Activated B cell treated with CpG ODN at 0.5 μM for 24 hours (primary cell): Measurements from ENCODE around the gene IRF5. TPM values are rescaled to one million over a fixed set of nuclear protein-coding genes. Genes with fewer than 3 reads are reported as not detected.

Experiments used
- ATAC-seq: fragments of 200-7000 bp; cut with Tn5 transposase; one replicate; pipeline ENCODE4 v1.10.0; 2021; ENCODE audit warnings: low read depth, mild to moderate bottlenecking, moderate library complexity
- CTCF ChIA-PET: fragments of 350-600 bp; sonication (Branson Sonifier 250); formaldehyde crosslinking; loops from one replicate; lab custom pipeline; 2021; ENCODE audit warnings: antibody characterized with exemption; lab: Charles Lee
- POLR2A ChIA-PET: fragments of 350-600 bp; sonication (Branson Sonifier 250); formaldehyde crosslinking; loops from one replicate; lab custom pipeline; 2021; ENCODE audit warnings: antibody characterized with exemption; lab: Charles Lee
- DNase-seq: peaks from one replicate; pipeline ENCODE4 v3.0.0; 2022
- H3K27ac Mint-ChIP-seq: one replicate; pipeline ENCODE4 v1.8.0; 2020; ENCODE audit warnings: mixed read lengths
- H3K27me3 Mint-ChIP-seq: one replicate; pipeline ENCODE4 v1.8.0; 2021; ENCODE audit warnings: mixed read lengths
- H3K36me3 Mint-ChIP-seq: one replicate; pipeline ENCODE4 v1.8.0; 2021; ENCODE audit warnings: low read depth, mixed read lengths
- H3K4me1 Mint-ChIP-seq: one replicate; pipeline ENCODE4 v1.8.0; 2021; ENCODE audit warnings: mixed read lengths
- H3K4me3 Mint-ChIP-seq: one replicate; pipeline ENCODE4 v1.8.0; 2020; ENCODE audit warnings: mild to moderate bottlenecking, mixed read lengths
- H3K9me3 Mint-ChIP-seq: one replicate; pipeline ENCODE4 v1.8.0; 2020; ENCODE audit warnings: mixed read lengths
- intact Hi-C: fragments of 100-400 bp; cut with micrococcal nuclease; formaldehyde crosslinking; loops from one replicate; pipeline ENCODE4 v1.15.1; 2024
- total RNA-seq: library from RNA; stranded (reverse); gene quantifications from 2 replicates; pipeline ENCODE4 v1.2.3, GENCODE V29; 2022
- TF ChIP-seq, protein P1 (sequence below): fragments of 200-600 bp; IDR thresholded peaks from one replicate; pipeline ENCODE4 v1.8.0; 2022; ENCODE audit warnings: antibody characterized with exemption, mild to moderate bottlenecking

Gene IRF5
- total RNA-seq, 1 donor from 2014 or later, result 164 TPM

DNA sequence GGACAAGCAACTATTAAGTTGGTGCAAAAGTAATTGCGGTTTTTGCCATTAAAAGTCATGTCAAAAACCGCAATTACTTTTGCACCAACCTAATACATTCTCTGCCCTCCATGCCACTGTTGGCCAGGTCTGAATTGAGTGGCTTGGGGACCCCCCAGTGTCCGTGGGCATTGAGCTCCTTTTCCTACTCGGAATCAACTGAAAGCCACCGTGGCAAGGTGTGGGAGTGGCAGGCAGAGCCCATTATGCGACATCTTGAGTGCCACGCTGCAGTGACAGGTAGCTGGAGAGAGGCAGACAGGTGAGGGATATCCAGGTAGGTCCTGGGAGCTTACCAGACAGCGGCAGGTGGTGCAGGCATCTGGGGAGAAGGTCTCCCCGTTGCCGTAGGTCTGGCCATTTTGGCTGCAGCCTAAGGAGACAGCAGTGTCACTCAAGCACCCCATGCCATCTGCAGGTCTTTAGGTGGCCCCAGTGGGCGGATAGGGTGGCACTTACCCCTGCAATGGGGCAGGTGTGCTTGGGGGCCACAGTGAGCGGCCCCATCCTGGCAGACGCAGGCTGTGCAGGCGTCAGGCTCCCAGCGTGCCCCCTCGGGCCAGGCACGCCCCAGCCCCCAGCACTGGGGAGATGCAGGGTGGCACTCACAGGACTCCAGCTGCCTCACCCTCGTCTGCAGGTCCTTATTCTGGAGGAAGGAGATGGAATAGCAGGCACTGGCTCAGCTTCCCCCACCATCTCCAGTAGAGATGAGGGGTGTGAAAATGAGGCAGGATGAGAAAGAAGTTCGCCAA lies 30.8 kb upstream of the IRF5 start:
- H3K9me3 Mint-ChIP-seq, result no peaks in the 10 kb centered on the region
- DNase-seq (no peak), ATAC-seq (no peak)
- POLR2A ChIA-PET, result no interaction called here
- TF ChIP-seq, protein P1, sequence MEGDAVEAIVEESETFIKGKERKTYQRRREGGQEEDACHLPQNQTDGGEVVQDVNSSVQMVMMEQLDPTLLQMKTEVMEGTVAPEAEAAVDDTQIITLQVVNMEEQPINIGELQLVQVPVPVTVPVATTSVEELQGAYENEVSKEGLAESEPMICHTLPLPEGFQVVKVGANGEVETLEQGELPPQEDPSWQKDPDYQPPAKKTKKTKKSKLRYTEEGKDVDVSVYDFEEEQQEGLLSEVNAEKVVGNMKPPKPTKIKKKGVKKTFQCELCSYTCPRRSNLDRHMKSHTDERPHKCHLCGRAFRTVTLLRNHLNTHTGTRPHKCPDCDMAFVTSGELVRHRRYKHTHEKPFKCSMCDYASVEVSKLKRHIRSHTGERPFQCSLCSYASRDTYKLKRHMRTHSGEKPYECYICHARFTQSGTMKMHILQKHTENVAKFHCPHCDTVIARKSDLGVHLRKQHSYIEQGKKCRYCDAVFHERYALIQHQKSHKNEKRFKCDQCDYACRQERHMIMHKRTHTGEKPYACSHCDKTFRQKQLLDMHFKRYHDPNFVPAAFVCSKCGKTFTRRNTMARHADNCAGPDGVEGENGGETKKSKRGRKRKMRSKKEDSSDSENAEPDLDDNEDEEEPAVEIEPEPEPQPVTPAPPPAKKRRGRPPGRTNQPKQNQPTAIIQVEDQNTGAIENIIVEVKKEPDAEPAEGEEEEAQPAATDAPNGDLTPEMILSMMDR, result no peak
- CTCF ChIA-PET, result no interaction called here
- intact Hi-C loops, result loop anchor here (10.0 kb wide), 2 partner anchors 368 to 568 kb away; no protein-coding TSS in a partner anchor
- peaks cover 15% of the 10 kb centered on the region for H3K4me1 Mint-ChIP-seq
- no peak overlapping the region for H3K27ac Mint-ChIP-seq
- peaks cover 19% of the 10 kb centered on the region for H3K27me3 Mint-ChIP-seq
- H3K36me3 Mint-ChIP-seq, result no peaks in the 10 kb centered on the region
- no peak overlapping the region for H3K4me3 Mint-ChIP-seq

DNA sequence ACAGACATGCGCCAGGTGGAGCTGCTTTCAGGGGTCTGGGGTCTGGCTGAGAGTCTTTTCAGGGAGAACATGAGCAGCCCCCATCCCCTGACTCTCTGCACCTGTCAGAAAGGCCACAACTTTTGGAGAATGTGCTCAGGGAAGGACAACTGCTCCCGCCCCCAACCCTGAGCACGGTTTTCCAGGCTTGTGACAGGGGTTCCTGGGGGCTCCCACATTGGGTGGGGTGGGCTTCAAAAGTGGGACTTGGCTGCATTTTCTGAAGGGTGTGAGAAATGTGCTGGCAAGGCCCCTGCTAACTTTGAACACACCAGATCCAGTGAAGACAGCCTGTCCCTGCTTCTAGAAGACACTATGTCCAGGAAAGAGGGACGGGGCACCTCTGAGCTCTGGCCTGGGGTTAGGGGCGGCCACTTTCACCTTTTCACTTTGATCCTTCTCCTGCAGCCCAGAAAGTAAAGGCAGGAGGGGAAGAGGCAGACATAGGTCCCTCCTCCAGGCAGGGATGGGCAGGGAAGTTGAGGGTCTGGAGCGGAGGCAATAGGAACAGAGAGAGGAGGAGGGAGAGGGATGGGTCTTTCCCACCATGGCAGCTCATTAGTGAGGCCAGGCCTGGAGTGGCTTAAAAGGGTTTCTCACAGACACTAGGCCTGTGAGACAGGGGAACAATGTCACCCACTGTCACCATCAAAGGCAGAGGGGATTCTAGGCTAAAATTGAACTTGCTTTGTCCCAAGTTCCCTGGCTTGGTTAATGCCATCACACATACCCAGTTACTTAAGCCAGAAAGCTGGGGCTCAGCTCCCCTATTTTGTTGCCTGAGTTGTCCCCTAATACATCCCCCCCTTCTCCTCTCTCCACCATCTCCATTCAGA lies 28.7 kb upstream of the IRF5 start:
- ATAC-seq (no peak), DNase-seq (no peak)
- Mint-ChIP-seq H3K4me3 (no peak overlapping the region), H3K27me3 (peaks cover 19% of the 10 kb centered on the region), H3K4me1 (peaks cover 16% of the 10 kb centered on the region), H3K36me3 (no peaks in the 10 kb centered on the region), H3K9me3 (no peaks in the 10 kb centered on the region), H3K27ac (peak overlapping the region; percentile 35)
- intact Hi-C loops, result loop anchor here (10.0 kb wide), 2 partner anchors 366 to 566 kb away; no protein-coding TSS in a partner anchor
- ChIA-PET POLR2A (interaction anchor here (1.4 to 3.7 kb wide), 2 partner anchors 29 to 31 kb away, joined by 4 to 17 read pairs; partner anchors contain the start of gene IRF5), CTCF (interaction anchor here (1.3 kb wide), 1 partner anchor 182 kb away, joined by 3 read pairs; no protein-coding TSS in a partner anchor)
- TF ChIP-seq, protein P1, result no peak

DNA sequence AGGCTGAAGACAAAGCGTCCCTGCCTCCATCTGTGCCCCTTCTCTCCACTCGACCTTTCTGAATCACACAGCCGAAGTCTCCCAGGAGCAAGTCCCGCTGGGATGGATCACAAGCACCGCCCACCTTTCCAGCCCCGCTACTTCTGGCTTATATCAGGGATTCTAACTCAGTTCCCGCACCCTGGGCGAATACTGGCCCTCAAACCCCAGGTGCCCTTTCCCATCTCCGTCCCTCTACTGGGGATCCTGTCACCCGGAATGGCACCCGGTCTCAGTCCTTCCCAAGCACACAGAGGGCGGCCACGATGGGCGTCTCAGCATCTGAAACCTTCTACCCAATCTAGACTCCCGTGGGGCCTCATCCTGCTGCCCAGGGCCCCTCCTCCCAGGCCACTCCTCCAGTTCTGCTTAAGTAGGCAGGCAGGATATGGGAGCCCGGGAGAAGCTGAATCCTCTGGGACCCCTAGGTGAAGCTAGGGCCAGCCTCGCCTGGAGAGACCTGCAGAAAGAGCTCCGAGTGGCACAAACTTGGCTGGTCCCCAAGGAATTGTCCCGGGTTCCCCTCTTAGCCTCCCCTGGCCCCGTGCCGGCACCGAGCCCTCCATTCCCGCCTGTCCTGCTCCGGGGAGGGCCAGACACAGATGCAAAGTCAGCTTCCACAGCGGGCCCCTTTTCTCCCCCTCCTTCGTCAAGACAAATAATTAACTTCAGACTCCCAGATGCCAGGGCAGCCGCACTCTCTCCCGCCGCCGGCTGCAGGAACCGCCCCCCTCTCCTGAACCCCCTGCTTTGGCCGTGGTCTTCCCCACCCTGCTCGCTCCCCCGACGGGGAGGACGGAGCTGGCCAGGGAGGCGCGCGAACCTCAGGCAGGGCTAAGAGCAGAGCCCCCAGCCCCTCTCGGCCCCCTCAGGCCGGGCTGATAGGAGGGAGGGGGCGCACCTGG lies 27.8 kb upstream of the IRF5 start:
- intact Hi-C loops, result loop anchor here (10.0 kb wide), 2 partner anchors 365 to 565 kb away; no protein-coding TSS in a partner anchor
- TF ChIP-seq, protein P1, result no peak
- H3K36me3 Mint-ChIP-seq, result no peaks in the 10 kb centered on the region
- H3K27ac Mint-ChIP-seq, result no peak overlapping the region
- DNase-seq, result no peak
- CTCF ChIA-PET, result interaction anchor here (1.0 to 1.4 kb wide), 3 partner anchors 26 to 181 kb away, joined by 3 read pairs; no protein-coding TSS in a partner anchor
- H3K27me3 Mint-ChIP-seq, result peaks cover 19% of the 10 kb centered on the region
- POLR2A ChIA-PET, result interaction anchor here (0.8 to 3.7 kb wide), 3 partner anchors 28 to 145 kb away, joined by 3 to 17 read pairs (median 4); partner anchors contain the start of genes IRF5 and TNPO3
- no peaks in the 10 kb centered on the region for H3K9me3 Mint-ChIP-seq
- no peak for ATAC-seq
- H3K4me1 Mint-ChIP-seq, result peaks cover 18% of the 10 kb centered on the region
- H3K4me3 Mint-ChIP-seq, result peak overlapping the region; percentile 19

DNA sequence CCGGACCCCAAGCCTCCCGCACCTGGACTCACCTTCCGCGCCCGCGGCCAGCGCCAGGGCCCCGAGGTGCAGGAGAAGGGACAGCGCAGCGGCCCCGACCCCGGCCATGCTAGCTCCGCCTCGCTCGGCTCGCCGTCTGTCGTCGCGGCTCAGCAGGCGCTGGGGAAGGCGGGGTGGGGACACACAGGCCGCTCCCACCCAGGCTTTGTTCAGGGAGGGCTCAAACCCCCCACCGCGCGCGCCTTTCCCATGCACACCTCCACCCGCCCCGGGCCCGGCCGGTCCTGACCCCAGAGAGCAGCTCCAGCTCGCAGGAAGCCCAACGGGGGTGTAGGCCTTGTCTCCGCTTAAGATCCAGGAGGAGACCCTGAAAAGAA lies 27.2 kb upstream of the IRF5 start, which contains the start of gene KCP:
TSS of gene KCP (minus strand) at position 141 of the 377 bp plus-strand sequence. CDS start at position 108, 33 bp downstream.
- intact Hi-C loops, result no loop called here
- DNase-seq, result no peak
- H3K4me1 Mint-ChIP-seq, result peaks cover 20% of the 10 kb centered on the region
- TF ChIP-seq, protein P1, result no peak
- no peak within 1 kb of the TSS for H3K27ac Mint-ChIP-seq
- peaks cover 19% of the 10 kb centered on the region for H3K27me3 Mint-ChIP-seq
- no peaks in the 10 kb centered on the region for H3K36me3 Mint-ChIP-seq
- H3K9me3 Mint-ChIP-seq, result no peaks in the 10 kb centered on the region
- POLR2A ChIA-PET, result interaction anchor here (0.8 to 3.7 kb wide), 3 partner anchors 27 to 144 kb away, joined by 3 to 17 read pairs (median 4); partner anchors contain the start of genes IRF5 and TNPO3
- peak within 1 kb of the TSS; percentile 28 for H3K4me3 Mint-ChIP-seq
- CTCF ChIA-PET, result interaction anchor here (1.0 to 1.4 kb wide), 3 partner anchors 27 to 181 kb away, joined by 3 read pairs; no protein-coding TSS in a partner anchor
- no peak for ATAC-seq
